Measurements from ENCODE around the gene GRAP2.
A peak's percentile ranks its signal among the peaks of the same experiment; 100 is the strongest.
"Not testable (repeated sequence)": the region's sequence is repeated elsewhere in the genome, so short reads cannot be mapped to it uniquely, and the experiment has no call there.

The GRAP2 gene

GRCh38 chr22:39992894-39993293 lies 92.0 kb downstream of the GRAP2 start:
- DNase-seq (ENCODE audit: low read depth, low spot score) = not testable (repeated sequence)

GRCh38 chr22:39994041-39994565 lies 93.2 kb downstream of the GRAP2 start:
- peak; percentile 13 for DNase-seq (ENCODE audit: low read depth, low spot score)

- no peak for DNase-seq (ENCODE audit: low read depth, low spot score)
These were observed 93.9 kb downstream of the GRAP2 start, which contains the start of gene FAM83F for GRCh38 chr22:39994566-39995392. Gene FAM83F (plus strand): TSS chr22:39994954. CDS start chr22:39995043, 89 bp downstream.

GRCh38 chr22:39995393-39996252 lies 94.7 kb downstream of the GRAP2 start:
- DNase-seq (ENCODE audit: low read depth, low spot score) = no peak

- DNase-seq (ENCODE audit: low read depth, low spot score) = no peak
These were observed 95.8 kb downstream of the GRAP2 start for GRCh38 chr22:39996732-39997131.

GRCh38 chr22:39997421-39997820 lies 96.5 kb downstream of the GRAP2 start:
- DNase-seq (ENCODE audit: low read depth, low spot score) = no peak

- no peak for DNase-seq (ENCODE audit: low read depth, low spot score)
These were observed 97.2 kb downstream of the GRAP2 start for GRCh38 chr22:39997939-39998726.

GRCh38 chr22:39999144-39999757 lies 98.4 kb downstream of the GRAP2 start:
- DNase-seq (ENCODE audit: low read depth, low spot score) = no peak

- no peak for DNase-seq (ENCODE audit: low read depth, low spot score)
These were observed 99.3 kb downstream of the GRAP2 start for GRCh38 chr22:40000171-40000570.

- no peak for DNase-seq (ENCODE audit: low read depth, low spot score)
These were observed 100.2 kb downstream of the GRAP2 start for GRCh38 chr22:40001106-40001505.

GRCh38 chr22:40001800-40002577 lies 101.1 kb downstream of the GRAP2 start:
- DNase-seq (ENCODE audit: low read depth, low spot score) = no peak

GRCh38 chr22:40002935-40003715 lies 102.2 kb downstream of the GRAP2 start:
- no peak for DNase-seq (ENCODE audit: low read depth, low spot score)

- DNase-seq (ENCODE audit: low read depth, low spot score) = no peak
These were observed 104.0 kb downstream of the GRAP2 start for GRCh38 chr22:40004836-40005235.

GRCh38 chr22:40006641-40007040 lies 105.8 kb downstream of the GRAP2 start:
- no peak for DNase-seq (ENCODE audit: low read depth, low spot score)

GRCh38 chr22:40007853-40008710 lies 107.2 kb downstream of the GRAP2 start:
- no peak for DNase-seq (ENCODE audit: low read depth, low spot score)

- no peak for DNase-seq (ENCODE audit: low read depth, low spot score)
These were observed 107.9 kb downstream of the GRAP2 start for GRCh38 chr22:40008726-40009291.

GRCh38 chr22:40009292-40009774 lies 108.4 kb downstream of the GRAP2 start:
- no peak for DNase-seq (ENCODE audit: low read depth, low spot score)

Measured in activated CD4-positive, CD25-positive, alpha-beta regulatory T cell treated with anti-CD3 and anti-CD28 coated beads, Interleukin-2, amount 50 U/mL, for 16 hours (primary cell).